Esophagus squamous epithelium (tissue), 5 donors: ENCODE data around the gene MTOR. TPM values are rescaled to one million over a fixed set of nuclear protein-coding genes. Genes with fewer than 3 reads are reported as not detected.

ENCODE experiments used
- DNase-seq: peaks from one replicate; lab custom pipeline; 2025; lab: John Stamatoyannopoulos, UW
- H3K27ac ChIP-seq, 4 donors: fragments of 200-600 bp; sonication (generic); one replicate each; pipeline ENCODE4 v1.5.1; 2016 to 2019; ENCODE audit warnings: mild to moderate bottlenecking in 1 of 4
- H3K27me3 ChIP-seq, 4 donors: fragments of 200-600 bp; sonication (generic); 1 replicate in 3 of 4; 2 replicates in 1 of 4; pipeline versions ENCODE4 v1.5.1 to v1.6.0; 2017 to 2021; ENCODE audit warnings: antibody characterized with exemption in 1 of 4
- H3K36me3 ChIP-seq, 3 donors: fragments of 200-600 bp; sonication (generic); one replicate each; pipeline ENCODE4 v1.5.1; 2016 to 2019
- H3K4me1 ChIP-seq, 3 donors: fragments of 200-600 bp; sonication (generic); one replicate each; pipeline ENCODE4 v1.5.1; 2017 to 2019
- H3K4me3 ChIP-seq, 4 donors: fragments of 200-600 bp; sonication (generic); 1 replicate in 3 of 4; 2 replicates in 1 of 4; pipeline ENCODE4 v1.5.1; 2016 to 2019; ENCODE audit warnings: mild to moderate bottlenecking in 2 of 4, moderate library complexity in 1 of 4
- H3K9me3 ChIP-seq, 3 donors: fragments of 200-600 bp; sonication (generic); one replicate each; pipeline ENCODE4 v1.5.1; 2016 to 2019
- POLR2A ChIP-seq, 4 donors: fragments of 450-650 bp; IDR thresholded peaks; one replicate each; pipeline ENCODE4 v1.6.1; 2017; ENCODE audit warnings: antibody characterized with exemption in 4 of 4, mild to moderate bottlenecking in 4 of 4, moderate library complexity in 3 of 4
- WGBS, 2 donors: methylation state at CpG; one replicate each; pipeline ENCODE4 v1.1.5; 2018; 5-methylcytosine and 5-hydroxymethylcytosine counted together
- intact Hi-C: fragments of 100-400 bp; cut with DNase I; formaldehyde crosslinking; loops from one replicate; pipeline ENCODE4 v1.15.0; 2022
- total RNA-seq, 4 donors: library from RNA; depleted of rRNA; stranded (reverse); fragments of >200 nt; gene quantifications; one replicate each; pipeline ENCODE4 v1.1.0, GENCODE V29; 2016
- TF ChIP-seq, protein P1 (sequence below), 6 experiments: fragments of 450-650 bp in 4 of 6; fragments of 200-600 bp in 2 of 6; sonication (generic) in 2 of 6; IDR thresholded peaks; one replicate each; pipeline ENCODE4 v1.5.1; 2016 to 2019; ENCODE audit warnings: antibody characterized with exemption in 6 of 6, mild to moderate bottlenecking in 4 of 6, moderate library complexity in 4 of 6
- donor health status: DM: yes; HTN: yes; CAD: no.

The MTOR gene
- total RNA-seq, 4 donors from 2014 or later, result 25.4 to 34.2 (median 30.1) TPM

DNA sequence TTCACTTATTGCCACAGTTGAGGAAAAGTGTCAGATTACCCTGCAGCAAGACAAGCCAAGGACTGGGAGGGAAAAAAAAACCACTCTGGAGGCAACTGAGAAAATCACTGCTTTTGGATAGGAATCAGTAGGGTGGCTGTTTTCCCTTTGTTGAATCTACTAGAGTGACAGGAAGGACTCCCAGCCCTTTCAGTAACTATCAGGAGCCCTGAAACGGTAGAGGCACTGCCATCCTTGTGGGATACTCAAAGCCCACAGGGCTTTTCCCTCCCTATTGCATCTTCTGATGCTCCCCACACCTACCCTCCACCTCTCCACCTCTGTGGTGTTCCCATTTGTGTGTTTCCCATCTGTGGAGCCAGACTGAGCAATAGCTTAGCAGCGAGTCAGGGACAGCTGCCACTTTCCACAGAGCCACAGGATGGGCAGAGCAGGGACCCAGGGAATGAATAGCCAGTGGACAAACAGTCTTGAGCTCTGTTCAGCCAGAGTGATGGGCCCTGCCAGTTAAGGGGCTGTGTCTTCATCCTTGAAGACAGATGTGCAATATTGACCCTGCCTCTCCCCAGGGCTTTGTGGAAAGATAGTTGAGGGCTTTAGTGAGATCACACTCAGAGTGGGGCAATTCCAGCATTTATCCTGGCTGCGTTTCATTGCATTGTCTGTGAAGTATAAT lies 24.5 kb upstream of the MTOR start:
- TF ChIP-seq POLR2A (IDR thresholded peaks at IDR 0.05), result no peak
- TF ChIP-seq, protein P1, sequence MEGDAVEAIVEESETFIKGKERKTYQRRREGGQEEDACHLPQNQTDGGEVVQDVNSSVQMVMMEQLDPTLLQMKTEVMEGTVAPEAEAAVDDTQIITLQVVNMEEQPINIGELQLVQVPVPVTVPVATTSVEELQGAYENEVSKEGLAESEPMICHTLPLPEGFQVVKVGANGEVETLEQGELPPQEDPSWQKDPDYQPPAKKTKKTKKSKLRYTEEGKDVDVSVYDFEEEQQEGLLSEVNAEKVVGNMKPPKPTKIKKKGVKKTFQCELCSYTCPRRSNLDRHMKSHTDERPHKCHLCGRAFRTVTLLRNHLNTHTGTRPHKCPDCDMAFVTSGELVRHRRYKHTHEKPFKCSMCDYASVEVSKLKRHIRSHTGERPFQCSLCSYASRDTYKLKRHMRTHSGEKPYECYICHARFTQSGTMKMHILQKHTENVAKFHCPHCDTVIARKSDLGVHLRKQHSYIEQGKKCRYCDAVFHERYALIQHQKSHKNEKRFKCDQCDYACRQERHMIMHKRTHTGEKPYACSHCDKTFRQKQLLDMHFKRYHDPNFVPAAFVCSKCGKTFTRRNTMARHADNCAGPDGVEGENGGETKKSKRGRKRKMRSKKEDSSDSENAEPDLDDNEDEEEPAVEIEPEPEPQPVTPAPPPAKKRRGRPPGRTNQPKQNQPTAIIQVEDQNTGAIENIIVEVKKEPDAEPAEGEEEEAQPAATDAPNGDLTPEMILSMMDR (IDR thresholded peaks at IDR 0.05), result no peak
- WGBS, 2 donors, result 77 to 90% methylated on average over 2 of the region's 3 CpGs

DNA sequence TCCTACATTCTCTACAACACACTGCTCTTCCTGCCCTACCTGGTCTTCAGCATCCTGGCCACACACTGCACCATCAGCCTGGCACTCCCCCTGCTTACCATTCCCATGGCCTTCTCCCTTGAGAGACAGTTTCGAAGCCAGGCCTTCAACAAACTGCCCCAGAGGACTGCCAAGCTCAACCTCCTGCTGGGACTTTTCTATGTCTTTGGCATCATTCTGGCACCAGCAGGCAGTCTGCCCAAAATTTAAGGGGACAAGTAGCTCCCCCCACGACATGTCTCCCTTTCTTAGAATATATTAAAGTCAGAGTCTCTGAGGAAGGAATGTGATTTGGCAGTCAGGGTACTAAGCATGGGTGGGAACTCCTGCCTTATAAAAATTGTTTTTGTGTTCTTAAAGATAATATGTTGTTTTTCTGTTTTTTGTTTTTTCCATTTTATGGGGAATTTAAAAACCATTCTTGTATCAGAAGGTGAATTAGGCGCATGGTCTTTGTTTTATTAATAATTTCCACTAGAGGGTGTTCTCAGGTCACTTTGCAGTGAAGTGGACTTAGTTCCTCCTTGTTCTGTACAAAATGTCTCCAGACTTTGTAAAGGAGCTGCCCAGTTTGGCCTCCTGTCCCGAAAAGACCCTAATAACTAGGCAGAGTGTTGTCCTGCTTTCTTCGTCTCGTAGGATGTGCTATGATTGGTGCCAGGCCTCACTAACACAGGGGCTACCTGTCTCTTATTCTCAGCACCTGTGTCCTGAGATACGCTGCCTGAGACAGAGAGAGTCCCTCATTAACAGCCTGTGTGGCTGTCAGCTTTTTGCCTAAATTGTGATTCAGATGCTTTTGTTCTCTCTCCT lies 23.8 kb upstream of the MTOR start:
- Histone ChIP-seq H3K27me3 (no peaks in the 10 kb centered on the region), H3K4me3 (no peak overlapping the region), H3K27ac (no peak overlapping the region), H3K9me3 (no peaks in the 10 kb centered on the region), H3K36me3 (peaks cover 0 to 70% (median 5%) of the 10 kb centered on the region in 3 donors), H3K4me1 (peaks cover 0 to 20% (median 9%) of the 10 kb centered on the region in 3 donors)
- DNase-seq, result no peak
- TF ChIP-seq, protein P1 (IDR thresholded peaks at IDR 0.05), result peak in 3 of 6 experiments; percentile 7 to 45 (median 17)
- no peak for TF ChIP-seq POLR2A (IDR thresholded peaks at IDR 0.05)
- WGBS, 2 donors, result 82 to 83% methylated on average over 7 of the region's 7 CpGs
- intact Hi-C loops, result no loop called here

More for the DNA sequence above, 24.5 kb upstream of the MTOR start:
- intact Hi-C loops, result no loop called here
- Histone ChIP-seq H3K4me1 (peaks cover 0 to 12% (median 3%) of the 10 kb centered on the region in 3 donors), H3K9me3 (no peaks in the 10 kb centered on the region), H3K4me3 (no peak overlapping the region), H3K36me3 (peaks cover 0 to 73% (median 5%) of the 10 kb centered on the region in 3 donors), H3K27ac (no peak overlapping the region), H3K27me3 (no peaks in the 10 kb centered on the region)
- DNase-seq, result no peak

DNA sequence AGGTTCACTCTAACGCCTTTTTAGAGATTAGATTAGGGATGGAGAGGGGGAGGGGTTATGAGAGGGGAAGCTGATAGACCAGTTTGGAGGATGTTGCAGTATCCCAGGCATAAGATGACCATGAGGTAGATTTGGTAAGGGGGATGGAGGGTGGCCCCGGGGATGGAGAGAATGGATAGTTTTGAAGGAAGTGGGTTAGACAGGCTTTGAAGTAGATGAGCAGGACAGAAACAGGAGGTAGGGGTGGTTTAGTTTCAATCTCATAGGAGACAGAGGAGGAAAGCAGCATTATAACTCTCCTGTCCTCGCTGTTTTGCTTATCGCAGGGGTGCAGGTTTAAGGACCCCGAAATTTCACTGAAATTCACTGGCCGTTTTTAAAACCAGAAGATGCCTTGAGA lies 22.4 kb upstream of the MTOR start:
- Histone ChIP-seq H3K27ac (no peak overlapping the region), H3K4me3 (no peak overlapping the region), H3K27me3 (no peaks in the 10 kb centered on the region), H3K36me3 (peaks cover 0 to 62% (median 5%) of the 10 kb centered on the region in 3 donors), H3K4me1 (peaks cover 0 to 29% (median 10%) of the 10 kb centered on the region in 3 donors), H3K9me3 (no peaks in the 10 kb centered on the region)
- 85 to 87% methylated on average over 6 of the region's 6 CpGs for WGBS, 2 donors
- no peak for TF ChIP-seq POLR2A (IDR thresholded peaks at IDR 0.05)
- TF ChIP-seq, protein P1 (IDR thresholded peaks at IDR 0.05), result no peak
- no peak for DNase-seq
- intact Hi-C loops, result no loop called here

DNA sequence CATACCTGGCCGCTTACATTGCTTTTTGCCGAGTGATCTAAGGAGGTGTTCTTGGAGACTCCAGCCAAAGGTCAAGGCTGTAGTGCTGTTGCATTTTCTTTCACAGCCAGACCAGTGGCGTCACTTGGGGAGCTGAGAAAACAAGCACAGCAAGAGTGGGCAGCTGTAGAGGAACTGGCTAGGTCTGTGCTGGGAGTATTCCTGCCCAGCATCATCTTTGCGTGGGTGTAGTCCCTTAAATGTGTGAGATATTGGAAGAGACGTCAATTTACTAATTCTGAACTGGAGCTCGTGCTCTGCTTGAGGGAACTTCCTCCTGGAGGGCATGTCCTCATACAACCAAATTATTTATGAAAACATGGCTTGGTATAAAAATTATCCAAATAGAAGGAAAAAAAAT lies 20.8 kb upstream of the MTOR start:
- no peaks in the 10 kb centered on the region for H3K9me3 ChIP-seq
- H3K4me3 ChIP-seq, result no peak overlapping the region
- H3K27me3 ChIP-seq, result no peaks in the 10 kb centered on the region
- TF ChIP-seq, protein P1 (IDR thresholded peaks at IDR 0.05), result no peak
- no peak for TF ChIP-seq POLR2A (IDR thresholded peaks at IDR 0.05)
- DNase-seq, result no peak
- intact Hi-C loops, result no loop called here
- 85 to 88% methylated on average over 3 to 4 of the region's 6 CpGs for WGBS, 2 donors
- peaks cover 0 to 61% (median 5%) of the 10 kb centered on the region in 3 donors for H3K36me3 ChIP-seq
- peaks cover 0 to 29% (median 10%) of the 10 kb centered on the region in 3 donors for H3K4me1 ChIP-seq
- no peak overlapping the region for H3K27ac ChIP-seq
